HG03378 (cell line): Measurements from ENCODE around the gene EML6.

ENCODE experiments used
- ATAC-seq: cut with Tn5 transposase; IDR thresholded peaks from one replicate; pipeline ENCODE4 v1.9.1; 2021; ENCODE audit warnings: mild to moderate bottlenecking, moderate library complexity; ENCODE audit not compliant: unreplicated experiment

EML6 gene

GRCh38 chr2:54902763-54903162, 179.3 kb downstream of the EML6 start:
- no peak for ATAC-seq

- no peak for ATAC-seq
Measured at GRCh38 chr2:54903736-54904554, 180.5 kb downstream of the EML6 start.

- ATAC-seq = no peak
Measured at GRCh38 chr2:54904836-54905235, 181.4 kb downstream of the EML6 start.

- no peak for ATAC-seq
Measured at GRCh38 chr2:54906716-54907115, 183.3 kb downstream of the EML6 start.

- no peak for ATAC-seq
Measured at GRCh38 chr2:54907663-54908062, 184.2 kb downstream of the EML6 start.

GRCh38 chr2:54908591-54908990, 185.1 kb downstream of the EML6 start:
- ATAC-seq = no peak

- ATAC-seq = no peak
Measured at GRCh38 chr2:54909001-54909400, 185.5 kb downstream of the EML6 start.

GRCh38 chr2:54912305-54912704, 188.8 kb downstream of the EML6 start:
- no peak for ATAC-seq

- ATAC-seq = no peak
Measured at GRCh38 chr2:54912893-54913292, 189.4 kb downstream of the EML6 start.

- ATAC-seq = no peak
Measured at GRCh38 chr2:54914637-54915036, 191.2 kb downstream of the EML6 start.

- no peak for ATAC-seq
Measured at GRCh38 chr2:54915101-54915500, 191.6 kb downstream of the EML6 start.

GRCh38 chr2:54916637-54917036, 193.2 kb downstream of the EML6 start:
- no peak for ATAC-seq

GRCh38 chr2:54918647-54919280, 195.3 kb downstream of the EML6 start:
- ATAC-seq = no peak

GRCh38 chr2:54920660-54921059, 197.2 kb downstream of the EML6 start:
- no peak for ATAC-seq

GRCh38 chr2:54924121-54924520, 200.7 kb downstream of the EML6 start:
- no peak for ATAC-seq

- ATAC-seq = no peak
Measured at GRCh38 chr2:54925022-54925421, 201.6 kb downstream of the EML6 start.

GRCh38 chr2:54927085-54927750, 203.8 kb downstream of the EML6 start:
- ATAC-seq = no peak

GRCh38 chr2:54927751-54928615, 204.5 kb downstream of the EML6 start:
- no peak for ATAC-seq

GRCh38 chr2:54928719-54929118, 205.3 kb downstream of the EML6 start:
- ATAC-seq = no peak

- ATAC-seq = no peak
Measured at GRCh38 chr2:54931473-54931872, 208.0 kb downstream of the EML6 start.

GRCh38 chr2:54935389-54935788, 211.9 kb downstream of the EML6 start:
- no peak for ATAC-seq
